Choroid plexus epithelial cell (primary cell): ENCODE measurements around the gene RPRD2.

Experiments used
- DNase-seq: peaks from one replicate; pipeline ENCODE4 v3.0.0-alpha.2; 2010; ENCODE audit warnings: low read depth
- H3K4me3 ChIP-seq: 2 replicates; pipeline ENCODE4 v1.5.1; 2011; ENCODE audit warnings: low read depth, mild to moderate bottlenecking, control low read depth, low read length, moderate library complexity
- CTCF ChIP-seq: conservative IDR thresholded peaks from 2 replicates; pipeline ENCODE4 v1.5.1; 2011; ENCODE audit warnings: low read depth, mild to moderate bottlenecking, control low read depth, inconsistent platforms, low read length, moderate library complexity

Gene RPRD2

GRCh38 chr1:150420560-150421265, 56.8 kb downstream of the RPRD2 start:
- TF ChIP-seq CTCF = no peak
- peak; percentile 28 for DNase-seq

GRCh38 chr1:150422541-150422940, 58.6 kb downstream of the RPRD2 start:
- TF ChIP-seq CTCF = no peak

More at GRCh38 chr1:150420560-150421265, 56.8 kb downstream of the RPRD2 start:
- no peak overlapping the region for H3K4me3 ChIP-seq

GRCh38 chr1:150429805-150430204, 65.9 kb downstream of the RPRD2 start:
- no peak overlapping the region for H3K4me3 ChIP-seq
- TF ChIP-seq CTCF = peak; percentile 44
- DNase-seq = peak; percentile 43

More at GRCh38 chr1:150422541-150422940, 58.6 kb downstream of the RPRD2 start:
- no peak overlapping the region for H3K4me3 ChIP-seq
- DNase-seq = no peak

GRCh38 chr1:150441121-150441520, 77.2 kb downstream of the RPRD2 start:
- DNase-seq = no peak
- H3K4me3 ChIP-seq = no peak overlapping the region
- no peak for TF ChIP-seq CTCF

GRCh38 chr1:150444232-150444631, 80.3 kb downstream of the RPRD2 start:
- TF ChIP-seq CTCF = no peak
- no peak overlapping the region for H3K4me3 ChIP-seq
- no peak for DNase-seq

- H3K4me3 ChIP-seq = no peak overlapping the region
- DNase-seq = no peak
- no peak for TF ChIP-seq CTCF
Observed at GRCh38 chr1:150456146-150456647, 92.2 kb downstream of the RPRD2 start.

- no peak overlapping the region for H3K4me3 ChIP-seq
- DNase-seq = peak; percentile 76
- TF ChIP-seq CTCF = peak; percentile 83
Observed at GRCh38 chr1:150464422-150464826, 100.5 kb downstream of the RPRD2 start.
